H1 (cell line): Measurements from ENCODE around the gene MVP. TPM values are rescaled to one million over a fixed set of nuclear protein-coding genes. Genes with fewer than 3 reads are reported as not detected.

ENCODE experiments used
- CTCF ChIA-PET: fragments of 300-600 bp; sonication (Branson Sonifier 250); formaldehyde crosslinking; loops from one replicate; lab custom pipeline; 2021; ENCODE audit not compliant: partially characterized antibody; lab: Charles Lee
- POLR2A ChIA-PET: fragments of 300-600 bp; sonication (Branson Sonifier 250); formaldehyde crosslinking; loops from one replicate; lab custom pipeline; 2021; ENCODE audit warnings: inconsistent platforms; ENCODE audit not compliant: partially characterized antibody; lab: Charles Lee
- DNase-seq, 2 experiments: peaks; one replicate each; pipeline versions ENCODE4 v3.0.0 to v3.0.0-alpha.2; 2010 to 2022; ENCODE audit warnings: low spot score in 2 of 2, low read depth in 1 of 2, mixed read lengths in 1 of 2
- FAIRE-seq: peaks from 2 replicates; lab custom pipeline; 2011; peaks lifted over from hg19 to GRCh38; lab: Jason Lieb, UNC
- H2AFZ ChIP-seq: 2 replicates; pipeline ENCODE4 v1.8.1; 2012; ENCODE audit warnings: low read length, inconsistent platforms
- H2AK5ac ChIP-seq: 2 replicates; pipeline ENCODE4 v1.6.1; 2013; ENCODE audit warnings: low read depth, low read length
- H2BK120ac ChIP-seq: replicated peaks from 2 replicates; pipeline ENCODE3; 2013; ENCODE audit warnings: low read depth, low read length, inconsistent platforms
- H2BK12ac ChIP-seq: 2 replicates; pipeline ENCODE4 v1.6.1; 2013; ENCODE audit warnings: low read depth, low read length
- H2BK15ac ChIP-seq: 2 replicates; pipeline ENCODE4 v1.6.1; 2013; ENCODE audit warnings: low read length
- H2BK20ac ChIP-seq: 2 replicates; pipeline ENCODE4 v1.6.1; 2013; ENCODE audit warnings: low read length
- H2BK5ac ChIP-seq: 2 replicates; pipeline ENCODE4 v1.6.1; 2013; ENCODE audit warnings: low read depth, low read length
- H3K14ac ChIP-seq: 2 replicates; pipeline ENCODE4 v1.6.1; 2013; ENCODE audit warnings: inconsistent platforms; ENCODE audit not compliant: insufficient read length
- H3K18ac ChIP-seq: 2 replicates; pipeline ENCODE4 v1.6.1; 2013; ENCODE audit warnings: low read length; ENCODE audit errors: extremely low read depth
- H3K23ac ChIP-seq: 2 replicates; pipeline ENCODE4 v1.6.1; 2013; ENCODE audit warnings: inconsistent platforms; ENCODE audit not compliant: insufficient read length
- H3K23me2 ChIP-seq: 2 replicates; pipeline ENCODE4 v1.6.1; 2013; ENCODE audit warnings: low read depth, low read length
- H3K27ac ChIP-seq: 2 replicates; pipeline ENCODE4 v1.6.1; 2011; ENCODE audit warnings: low read depth, low read length, inconsistent platforms
- H3K27me3 ChIP-seq, 4 experiments: replicated peaks in 1 of 4; 1 replicate in 1 of 4; 2 replicates in 3 of 4; pipeline versions ENCODE4 v1.6.1 to v1.8.1; 2011 to 2013; ENCODE audit warnings: low read length in 3 of 4, mild to moderate bottlenecking in 3 of 4, inconsistent platforms in 2 of 4, mixed read lengths in 2 of 4, moderate library complexity in 1 of 4; ENCODE audit not compliant: control insufficient read depth in 3 of 4, insufficient read depth in 3 of 4; ENCODE audit errors: extremely low read depth in 1 of 4
- H3K36me3 ChIP-seq, 4 experiments: 2 replicates each; pipeline versions ENCODE4 v1.6.1 to v1.8.1; 2011 to 2013; ENCODE audit warnings: mild to moderate bottlenecking in 4 of 4, low read length in 3 of 4, moderate library complexity in 2 of 4, control low read depth in 1 of 4, inconsistent platforms in 1 of 4; ENCODE audit not compliant: insufficient read depth in 4 of 4, control insufficient read depth in 2 of 4
- H3K4ac ChIP-seq: replicated peaks from 2 replicates; pipeline ENCODE3; 2013; ENCODE audit warnings: low read length, low read depth, mixed read lengths, inconsistent platforms; ENCODE audit not compliant: insufficient read length
- H3K4me1 ChIP-seq, 4 experiments: replicated peaks in 1 of 4; 1 replicate in 1 of 4; 2 replicates in 3 of 4; pipeline versions ENCODE4 v1.6.1 to v1.8.1; 2011 to 2013; ENCODE audit warnings: low read length in 3 of 4, inconsistent platforms in 2 of 4, mixed read lengths in 1 of 4; ENCODE audit not compliant: insufficient read depth in 4 of 4, control insufficient read depth in 3 of 4
- H3K4me2 ChIP-seq, 2 experiments: 2 replicates each; pipeline versions ENCODE4 v1.6.1 to v1.8.1; 2011 to 2013; ENCODE audit warnings: low read depth in 2 of 2, low read length in 2 of 2, control low read depth in 1 of 2, inconsistent platforms in 1 of 2, mild to moderate bottlenecking in 1 of 2; ENCODE audit not compliant: insufficient read depth in 1 of 2
- H3K4me3 ChIP-seq, 4 experiments: fragments of 200-600, 300-600 bp in 1 of 4; sonication (generic), shearing (Covaris generic), sonication (Bioruptor Twin) in 1 of 4; 2 replicates each; pipeline versions ENCODE4 v1.5.1 to v1.8.1; 2011 to 2016; ENCODE audit warnings: low read length in 4 of 4, low read depth in 3 of 4, control low read depth in 2 of 4, inconsistent platforms in 2 of 4, mild to moderate bottlenecking in 2 of 4, mixed read lengths in 1 of 4, moderate library complexity in 1 of 4; ENCODE audit not compliant: insufficient read depth in 2 of 4; ENCODE audit errors: extremely low read depth in 1 of 4
- H3K56ac ChIP-seq: replicated peaks from 2 replicates; pipeline ENCODE3; 2013; ENCODE audit warnings: low read depth, mild to moderate bottlenecking, mixed read lengths, low read length, inconsistent platforms; ENCODE audit not compliant: insufficient read length
- H3K79me1 ChIP-seq: 2 replicates; pipeline ENCODE4 v1.6.1; 2013; ENCODE audit warnings: low read depth, low read length, control low read depth
- H3K79me2 ChIP-seq, 2 experiments: 2 replicates each; pipeline versions ENCODE4 v1.6.1 to v1.8.1; 2012 to 2013; ENCODE audit warnings: low read length in 2 of 2, mild to moderate bottlenecking in 2 of 2, inconsistent platforms in 1 of 2; ENCODE audit not compliant: insufficient read depth in 2 of 2, control insufficient read depth in 1 of 2
- H3K9ac ChIP-seq, 4 experiments: replicated peaks in 1 of 4; 1 replicate in 1 of 4; 2 replicates in 3 of 4; pipeline versions ENCODE4 v1.6.1 to v1.8.1; 2011 to 2013; ENCODE audit warnings: low read depth in 3 of 4, low read length in 3 of 4, control low read depth in 2 of 4, mild to moderate bottlenecking in 2 of 4, moderate library complexity in 2 of 4, inconsistent platforms in 1 of 4; ENCODE audit errors: extremely low read depth in 1 of 4
- H3K9me3 ChIP-seq, 2 experiments: 2 replicates each; pipeline versions ENCODE4 v1.6.1 to v1.8.1; 2012 to 2013; ENCODE audit warnings: mild to moderate bottlenecking in 2 of 2, moderate library complexity in 2 of 2, control low read depth in 1 of 2, inconsistent platforms in 1 of 2, low read depth in 1 of 2, low read length in 1 of 2, mixed read lengths in 1 of 2; ENCODE audit not compliant: insufficient read depth in 2 of 2
- H4K20me1 ChIP-seq, 2 experiments: replicated peaks in 1 of 2; 2 replicates each; pipeline versions ENCODE3 to v1.8.1; 2011 to 2013; ENCODE audit warnings: inconsistent platforms in 2 of 2, low read length in 2 of 2, mild to moderate bottlenecking in 1 of 2; ENCODE audit not compliant: insufficient read depth in 2 of 2, control insufficient read depth in 1 of 2
- H4K5ac ChIP-seq: 2 replicates; pipeline ENCODE4 v1.6.1; 2013; ENCODE audit warnings: low read length, low read depth, mixed read lengths, inconsistent platforms; ENCODE audit not compliant: insufficient read length
- H4K8ac ChIP-seq: 2 replicates; pipeline ENCODE4 v1.8.0; 2013; ENCODE audit warnings: mild to moderate bottlenecking, moderate library complexity, low read length, inconsistent platforms; ENCODE audit not compliant: insufficient read depth; ENCODE audit errors: extremely low read depth
- H4K91ac ChIP-seq: replicated peaks from 2 replicates; pipeline ENCODE3; 2013; ENCODE audit warnings: low read length, mixed read lengths, inconsistent platforms; ENCODE audit not compliant: insufficient read length
- CTBP2 ChIP-seq: IDR thresholded peaks from 2 replicates; pipeline ENCODE4 v1.7.0; 2011; ENCODE audit warnings: borderline replicate concordance, mild to moderate bottlenecking, moderate library complexity, mixed read lengths, low read length; ENCODE audit not compliant: insufficient read depth, insufficient read length
- EP300 ChIP-seq, 2 experiments: IDR thresholded peaks; 1 replicate in 1 of 2; 2 replicates in 1 of 2; pipeline ENCODE4 v1.6.1; 2011 to 2012; ENCODE audit warnings: low read depth in 2 of 2, low read length in 2 of 2, mild to moderate bottlenecking in 2 of 2, borderline replicate concordance in 1 of 2, inconsistent platforms in 1 of 2, moderate library complexity in 1 of 2
- JUND ChIP-seq: IDR thresholded peaks from 2 replicates; pipeline ENCODE4 v1.6.1; 2011; ENCODE audit warnings: mild to moderate bottlenecking, improper control_type of control experiment, low read length
- KDM5A ChIP-seq: fragments of 200-600 bp; IDR thresholded peaks from 2 replicates; pipeline ENCODE4 v1.7.1; 2012; ENCODE audit warnings: mild to moderate bottlenecking, low read length, inconsistent platforms, mixed read lengths
- NRF1 ChIP-seq: IDR thresholded peaks from 2 replicates; pipeline ENCODE4 v1.6.1; 2011; ENCODE audit warnings: mild to moderate bottlenecking, low read depth, low read length, improper control_type of control experiment
- PHF8 ChIP-seq: fragments of 200-600 bp; sonication (generic); conservative IDR thresholded peaks from 2 replicates; pipeline ENCODE4 v1.7.1; 2012; ENCODE audit warnings: low read depth, mild to moderate bottlenecking, inconsistent platforms, low read length, moderate library complexity
- POU5F1 ChIP-seq: IDR thresholded peaks from 2 replicates; pipeline ENCODE4 v1.6.1; 2011; ENCODE audit warnings: low read depth, mild to moderate bottlenecking, low read length, moderate library complexity
- RAD21 ChIP-seq, 2 experiments: IDR thresholded peaks in 1 of 2; conservative IDR thresholded peaks in 1 of 2; 2 replicates each; pipeline ENCODE4 v1.6.1; 2011; ENCODE audit warnings: low read depth in 2 of 2, low read length in 2 of 2, improper control_type of control experiment in 1 of 2, inconsistent platforms in 1 of 2, mild to moderate bottlenecking in 1 of 2, moderate library complexity in 1 of 2
- SAP30 ChIP-seq: fragments of 300-600 bp; sonication (generic); IDR thresholded peaks from 2 replicates; pipeline ENCODE4 v1.7.1; 2012; ENCODE audit warnings: low read length, moderate library complexity, mild to moderate bottlenecking, inconsistent platforms; ENCODE audit not compliant: insufficient read depth, insufficient replicate concordance
- TAF1 ChIP-seq: IDR thresholded peaks from 2 replicates; pipeline ENCODE4 v1.6.1; 2011; ENCODE audit warnings: mild to moderate bottlenecking, low read depth, low read length
- TBP ChIP-seq: IDR thresholded peaks from 2 replicates; pipeline ENCODE4 v1.6.1; 2011; ENCODE audit warnings: low read depth, low read length, improper control_type of control experiment
- TEAD4 ChIP-seq: IDR thresholded peaks from 2 replicates; pipeline ENCODE4 v1.6.1; 2012; ENCODE audit warnings: low read depth, low read length, inconsistent platforms, mixed read lengths
- WGBS, 2 experiments: shearing (Covaris generic) in 1 of 2; methylation state at CpG; one replicate each; pipeline versions ENCODE4 v1.1.6 to v1.1.7; 2013 to 2015; ENCODE audit warnings: low lambda C conversion rate in 2 of 2, mixed read lengths in 2 of 2, inconsistent platforms in 1 of 2, low coverage in 1 of 2, missing lambda C conversion rate in 1 of 2; ENCODE audit not compliant: insufficient replicate concordance in 2 of 2, insufficient coverage in 1 of 2, insufficient read length in 1 of 2; ENCODE audit errors: extremely low coverage in 1 of 2, missing lambda C conversion rate in 1 of 2; 5-methylcytosine and 5-hydroxymethylcytosine counted together
- polyA plus RNA-seq, 7 experiments: library from polyadenylated mRNA; depleted of rRNA in 3 of 7; stranded (reverse) in 5 of 7; unstranded in 2 of 7; fragments of >200 nt in 5 of 7; fragments of 200-250 nt in 2 of 7; gene quantifications; 1 replicate in 5 of 7; 2 replicates in 1 of 7; 4 replicates in 1 of 7; pipeline versions ENCODE4 v1.2.1 to v1.2.3, GENCODE V29; 2011 to 2013; ENCODE audit warnings: missing spikeins in 2 of 7, mixed read lengths in 2 of 7
- total RNA-seq: library from RNA; stranded (reverse); fragmentation: NEBNext Ultra II Directional; extraction: Animal tissue kit (Norgen Biotek cat#: 25700); gene quantifications from 2 replicates; pipeline ENCODE4 v1.2.1, GENCODE V29; 2021
- TF ChIP-seq, protein P1 (sequence below): IDR thresholded peaks from 2 replicates; pipeline ENCODE4 v1.6.1; 2012; ENCODE audit warnings: inconsistent platforms

Gene MVP
- total and polyA plus RNA-seq, 2 of the 8 experiments (the other 6 are each of a cell fraction or from before 2014, with no cell fraction given): 1.9 TPM

DNA sequence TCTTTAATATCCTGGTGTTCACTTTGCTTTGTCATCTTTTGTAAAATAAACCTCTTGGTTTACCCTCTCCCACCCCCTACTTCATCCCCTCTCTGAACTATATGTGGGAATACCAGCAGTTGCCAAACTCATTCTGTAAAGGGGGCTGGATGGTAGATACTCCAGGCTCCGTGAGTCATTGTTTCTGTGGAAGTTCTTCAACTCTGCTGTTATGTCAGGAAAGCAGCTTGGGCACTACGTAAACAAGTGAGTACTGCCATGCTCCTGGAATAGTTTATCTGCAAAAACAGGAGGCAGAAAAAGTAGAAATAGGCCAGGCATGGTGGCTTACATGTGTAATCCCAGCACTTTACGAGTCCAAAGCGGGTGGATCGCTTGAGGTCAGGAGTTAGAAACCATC lies 17.6 kb downstream of the MVP start:
- H3K79me1 ChIP-seq: no peaks in the 10 kb centered on the region
- H3K23ac ChIP-seq: no peak overlapping the region
- H4K91ac ChIP-seq: no peak overlapping the region
- no peaks in the 10 kb centered on the region for H3K23me2 ChIP-seq
- no peak overlapping the region for H2BK5ac ChIP-seq
- H3K4me1 ChIP-seq: peaks cover 0 to 2% (median 0%) of the 10 kb centered on the region in 4 experiments; a peak in 1 of 7 replicates
- FAIRE-seq (no peak), DNase-seq (no peak)
- WGBS, 2 experiments: 89% methylated on average over 5 of the region's 5 CpGs; no CpG with 5 or more reads in 1 of the 2 experiments
- H2BK15ac ChIP-seq: no peak overlapping the region
- H3K9ac ChIP-seq: no peak overlapping the region
- H3K4me3 ChIP-seq: no peak overlapping the region
- CTCF ChIA-PET: interaction anchor here (2.8 kb wide), 1 partner anchor 18 kb away, joined by 9 read pairs; the partner anchor contains the start of gene MVP
- no peak overlapping the region for H3K14ac ChIP-seq
- no peaks in the 10 kb centered on the region for H3K27me3 ChIP-seq
- no peak overlapping the region for H3K4ac ChIP-seq
- H2BK120ac ChIP-seq: no peak overlapping the region
- H4K8ac ChIP-seq: no peak overlapping the region
- H3K27ac ChIP-seq: no peak overlapping the region
- H2BK12ac ChIP-seq: no peak overlapping the region
- no peaks in the 10 kb centered on the region for H3K36me3 ChIP-seq
- no peaks in the 10 kb centered on the region for H3K79me2 ChIP-seq
- H3K9me3 ChIP-seq: no peaks in the 10 kb centered on the region
- no peak overlapping the region for H3K18ac ChIP-seq
- no peak overlapping the region for H2AK5ac ChIP-seq
- no peak overlapping the region for H4K5ac ChIP-seq
- no peak overlapping the region for H3K56ac ChIP-seq
- H2AFZ ChIP-seq: no peak overlapping the region
- no peak overlapping the region for H3K4me2 ChIP-seq
- H2BK20ac ChIP-seq: no peak overlapping the region
- no peaks in the 10 kb centered on the region for H4K20me1 ChIP-seq
- POLR2A ChIA-PET: interaction anchor here (1.0 to 12.7 kb wide), 3 partner anchors 9 to 16 kb away, joined by 3 to 167 read pairs (median 5); partner anchors contain the start of genes MVP and PAGR1
- TF ChIP-seq SAP30 (no peak), TAF1 (no peak), CTBP2 (no peak), KDM5A (no peak), TBP (no peak), POU5F1 (no peak), PHF8 (no peak), RAD21 (IDR thresholded peaks at IDR 0.05 in 1 of 2, conservative IDR thresholded peaks at IDR 0.05 in 1 of 2; ENCODE audit: low read depth in 2 of 2, low read length in 2 of 2) (no peak), JUND (no peak), NRF1 (no peak), EP300 (IDR thresholded peaks at IDR 0.05; ENCODE audit: borderline replicate concordance in 1 of 2, low read depth in 2 of 2, low read length in 2 of 2) (no peak), TEAD4 (no peak)
- TF ChIP-seq, protein P1, sequence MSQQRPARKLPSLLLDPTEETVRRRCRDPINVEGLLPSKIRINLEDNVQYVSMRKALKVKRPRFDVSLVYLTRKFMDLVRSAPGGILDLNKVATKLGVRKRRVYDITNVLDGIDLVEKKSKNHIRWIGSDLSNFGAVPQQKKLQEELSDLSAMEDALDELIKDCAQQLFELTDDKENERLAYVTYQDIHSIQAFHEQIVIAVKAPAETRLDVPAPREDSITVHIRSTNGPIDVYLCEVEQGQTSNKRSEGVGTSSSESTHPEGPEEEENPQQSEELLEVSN: no peak
